GM23338 (cell line): ENCODE data around the gene ROBO1.

Experiments
- EZH2 ChIP-seq: fragments of 200-600 bp; sonication (generic); IDR thresholded peaks from one replicate; pipeline ENCODE4 v1.8.0; 2017; ENCODE audit warnings: antibody characterized with exemption, mild to moderate bottlenecking, low read depth; ENCODE audit not compliant: unreplicated experiment
- POLR2AphosphoS5 ChIP-seq: IDR thresholded peaks from 2 replicates; pipeline ENCODE4 v1.6.1; 2016; ENCODE audit warnings: antibody characterized with exemption, low read depth
- TF ChIP-seq, protein P1 (sequence below), 2 experiments: fragments of 200-600 bp in 1 of 2; sonication (generic) in 1 of 2; conservative IDR thresholded peaks; 2 replicates each; pipeline versions ENCODE4 v1.5.1 to v1.6.1; 2016 to 2017; ENCODE audit warnings: antibody characterized with exemption in 2 of 2, low read depth in 2 of 2, mild to moderate bottlenecking in 2 of 2, moderate library complexity in 1 of 2

DNA sequence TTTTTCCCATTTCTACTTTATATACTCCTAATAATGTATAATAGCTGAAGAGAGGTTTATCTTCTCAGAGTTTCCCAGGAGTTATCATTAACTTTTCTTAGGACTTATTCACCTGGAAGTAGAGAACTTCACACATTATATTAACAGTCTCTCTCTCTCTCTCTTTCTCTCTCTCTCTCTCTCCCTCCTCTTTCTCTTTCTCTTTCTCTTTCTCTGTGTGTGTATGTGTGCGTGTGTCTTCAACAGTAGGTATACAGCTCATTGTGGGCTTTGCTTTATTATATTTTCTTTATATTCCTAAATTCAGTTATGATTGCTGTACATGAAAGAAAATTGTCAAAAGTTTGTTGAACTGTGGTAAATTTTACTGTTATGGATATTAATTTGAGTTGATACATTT, 353.8 kb downstream of the ROBO1 start:
- no peak for TF ChIP-seq POLR2AphosphoS5
- TF ChIP-seq, protein P1, sequence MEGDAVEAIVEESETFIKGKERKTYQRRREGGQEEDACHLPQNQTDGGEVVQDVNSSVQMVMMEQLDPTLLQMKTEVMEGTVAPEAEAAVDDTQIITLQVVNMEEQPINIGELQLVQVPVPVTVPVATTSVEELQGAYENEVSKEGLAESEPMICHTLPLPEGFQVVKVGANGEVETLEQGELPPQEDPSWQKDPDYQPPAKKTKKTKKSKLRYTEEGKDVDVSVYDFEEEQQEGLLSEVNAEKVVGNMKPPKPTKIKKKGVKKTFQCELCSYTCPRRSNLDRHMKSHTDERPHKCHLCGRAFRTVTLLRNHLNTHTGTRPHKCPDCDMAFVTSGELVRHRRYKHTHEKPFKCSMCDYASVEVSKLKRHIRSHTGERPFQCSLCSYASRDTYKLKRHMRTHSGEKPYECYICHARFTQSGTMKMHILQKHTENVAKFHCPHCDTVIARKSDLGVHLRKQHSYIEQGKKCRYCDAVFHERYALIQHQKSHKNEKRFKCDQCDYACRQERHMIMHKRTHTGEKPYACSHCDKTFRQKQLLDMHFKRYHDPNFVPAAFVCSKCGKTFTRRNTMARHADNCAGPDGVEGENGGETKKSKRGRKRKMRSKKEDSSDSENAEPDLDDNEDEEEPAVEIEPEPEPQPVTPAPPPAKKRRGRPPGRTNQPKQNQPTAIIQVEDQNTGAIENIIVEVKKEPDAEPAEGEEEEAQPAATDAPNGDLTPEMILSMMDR (conservative IDR thresholded peaks at IDR 0.05; ENCODE audit: low read depth in 2 of 2) = no peak
- TF ChIP-seq EZH2 = no peak
